ENCODE measurements around the gene STK36.

The STK36 gene

DNA sequence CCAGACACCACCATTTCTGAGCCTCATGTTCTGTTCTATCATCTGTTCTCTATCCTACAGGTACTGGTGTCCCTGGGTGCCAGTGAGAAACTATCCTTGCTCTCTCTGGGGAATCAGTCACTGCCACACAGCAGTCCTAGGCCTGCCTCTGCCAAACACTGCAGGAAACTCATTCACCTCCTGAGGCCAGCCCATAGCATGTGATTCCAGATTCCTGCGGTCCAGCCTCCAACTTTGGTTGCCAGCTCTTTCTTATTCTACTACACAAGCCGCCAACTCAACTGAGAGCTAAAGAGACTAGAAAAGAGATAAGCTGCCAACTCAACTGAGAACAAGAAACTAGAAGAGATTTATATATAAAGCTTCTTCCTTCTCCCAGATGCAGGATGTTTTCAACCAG lies 29.9 kb downstream of the STK36 start:
- no peak for DNase-seq (ENCODE audit: low spot score)
- no peak for TF ChIP-seq CTCF (IDR thresholded peaks at IDR 0.05; ENCODE audit: extremely low read depth, insufficient read depth, missing control alignments)
- in situ Hi-C loops (cut with MboI; ENCODE audit: low pct_unique_long_range_greater_than_20kb, low sequenced_read_pairs, unreplicated experiment): no loop called here

DNA sequence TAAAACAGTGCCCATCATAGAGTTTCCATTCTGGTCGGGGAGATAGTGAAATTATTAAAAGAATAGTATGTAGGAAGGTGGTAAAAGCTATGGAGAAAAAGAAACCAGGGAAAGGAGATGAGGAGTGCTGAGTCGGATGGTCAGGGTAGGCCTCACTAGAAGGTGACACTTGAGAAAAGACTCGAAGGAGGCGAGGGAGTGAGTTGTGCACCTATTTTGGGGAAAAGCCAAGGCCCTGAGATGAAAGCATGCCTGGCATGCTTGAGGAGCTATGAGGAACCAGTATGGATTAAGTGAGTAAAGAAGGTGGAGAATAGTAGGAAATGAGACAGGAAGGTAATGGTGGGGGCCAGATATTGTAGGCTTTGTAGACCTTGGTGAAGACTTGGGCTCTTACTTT lies 31.5 kb downstream of the STK36 start:
- TF ChIP-seq CTCF (IDR thresholded peaks at IDR 0.05; ENCODE audit: extremely low read depth, insufficient read depth, missing control alignments): no peak
- DNase-seq (ENCODE audit: low spot score): no peak
- in situ Hi-C loops (cut with MboI; ENCODE audit: low pct_unique_long_range_greater_than_20kb, low sequenced_read_pairs, unreplicated experiment): no loop called here

DNA sequence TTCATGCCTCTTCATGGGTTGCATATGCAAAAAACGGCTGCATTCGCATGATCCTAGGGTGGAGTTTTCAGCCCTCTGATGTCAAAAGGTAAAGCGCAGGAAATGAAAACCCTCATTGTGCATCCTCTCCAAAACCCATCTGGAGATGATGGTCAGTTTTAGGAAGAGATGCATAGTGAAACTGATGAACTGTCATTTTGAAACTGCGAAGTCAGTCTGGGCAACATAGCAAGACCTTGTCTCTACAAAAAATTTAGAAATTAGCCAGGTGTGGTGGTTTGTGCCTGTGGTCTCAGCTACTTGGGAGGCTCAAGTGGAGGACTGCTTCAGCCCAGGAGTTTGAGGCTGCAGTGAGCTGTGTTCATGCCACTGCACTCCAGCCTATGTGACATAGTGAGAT lies 36.2 kb downstream of the STK36 start:
- no peak for TF ChIP-seq CTCF (IDR thresholded peaks at IDR 0.05; ENCODE audit: extremely low read depth, insufficient read depth, missing control alignments)
- peak; percentile 57 for DNase-seq (ENCODE audit: low spot score)
- in situ Hi-C loops (cut with MboI; ENCODE audit: low pct_unique_long_range_greater_than_20kb, low sequenced_read_pairs, unreplicated experiment): no loop called here

DNA sequence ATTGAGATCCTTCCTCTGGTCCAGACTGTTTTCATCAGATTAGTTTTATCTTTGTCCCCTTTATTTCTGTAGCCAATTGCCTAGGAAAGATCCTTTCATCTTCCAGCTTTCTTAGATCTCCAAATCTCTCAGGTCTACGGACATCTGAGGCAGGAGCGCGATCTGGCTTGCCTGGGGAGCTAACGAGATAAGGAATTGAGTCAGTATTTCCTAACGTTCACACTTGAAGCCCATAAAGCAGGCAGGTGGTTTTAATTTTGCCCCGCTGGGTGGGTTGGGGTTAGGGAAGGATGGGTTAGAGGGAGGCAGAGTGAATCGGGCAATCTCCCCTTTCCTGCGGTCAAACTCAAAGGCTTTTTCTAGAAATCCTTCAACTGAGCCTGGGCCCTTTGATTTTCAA lies 38.0 kb downstream of the STK36 start:
- no peak for TF ChIP-seq CTCF (IDR thresholded peaks at IDR 0.05; ENCODE audit: extremely low read depth, insufficient read depth, missing control alignments)
- in situ Hi-C loops (cut with MboI; ENCODE audit: low pct_unique_long_range_greater_than_20kb, low sequenced_read_pairs, unreplicated experiment): no loop called here
- DNase-seq (ENCODE audit: low spot score): no peak

GRCh38 chr2:218710334-218710686 lies 38.4 kb downstream of the STK36 start:
- DNase-seq (ENCODE audit: low spot score): no peak
- TF ChIP-seq CTCF (IDR thresholded peaks at IDR 0.05; ENCODE audit: extremely low read depth, insufficient read depth, missing control alignments): no peak
- in situ Hi-C loops (cut with MboI; ENCODE audit: low pct_unique_long_range_greater_than_20kb, low sequenced_read_pairs, unreplicated experiment): no loop called here

- in situ Hi-C loops (cut with MboI; ENCODE audit: low pct_unique_long_range_greater_than_20kb, low sequenced_read_pairs, unreplicated experiment): no loop called here
- TF ChIP-seq CTCF (IDR thresholded peaks at IDR 0.05; ENCODE audit: extremely low read depth, insufficient read depth, missing control alignments): peak; percentile 91
- DNase-seq (ENCODE audit: low spot score): peak; percentile 98
Observed at GRCh38 chr2:218710687-218711549, 39.0 kb downstream of the STK36 start, which contains the start of gene TTLL4. TSS of gene TTLL4 (plus strand) at chr2:218710835. CDS start at chr2:218737677, 26,842 bp downstream.
